Measurements from ENCODE around the gene TRAPPC3L. TPM values are rescaled to one million over a fixed set of nuclear protein-coding genes. Genes with fewer than 3 reads are reported as not detected.
A peak's percentile ranks its signal among the peaks of the same experiment; 100 is the strongest.

TRAPPC3L gene
- total RNA-seq, 1 donor from 2014 or later = not detected

DNA sequence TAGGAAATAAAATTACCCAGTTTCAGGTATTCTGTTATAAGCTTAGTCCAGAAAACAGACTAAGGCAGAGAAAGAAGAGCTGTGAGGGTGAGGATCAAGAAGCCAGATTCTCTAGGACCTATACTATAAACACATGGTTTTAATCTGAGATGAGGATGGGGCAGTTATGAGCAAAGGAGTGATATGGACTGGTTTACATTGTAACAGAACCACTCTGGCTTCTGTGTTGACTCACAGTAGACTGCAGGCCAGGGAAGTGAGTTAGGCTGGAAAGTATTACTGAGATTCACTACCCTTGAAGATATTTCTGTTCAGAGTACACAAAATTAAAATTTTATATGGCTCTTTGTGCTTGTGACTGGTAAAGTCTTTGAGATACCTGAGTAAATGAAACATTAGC lies 22.6 kb upstream of the TRAPPC3L start:
- no peaks in the 10 kb centered on the region for H3K9me3 ChIP-seq (ENCODE audit: low read depth)
- H3F3A ChIP-seq (ENCODE audit: low read depth) = peaks cover 16% of the 10 kb centered on the region
- H3K4me1 ChIP-seq = peaks cover 13% of the 10 kb centered on the region
- H4K20me1 ChIP-seq (ENCODE audit: low read depth) = no peaks in the 10 kb centered on the region
- H3K4me3 ChIP-seq = no peak overlapping the region
- no peaks in the 10 kb centered on the region for H3K36me3 Mint-ChIP-seq
- H3K4me3 Mint-ChIP-seq = no peak overlapping the region
- H3K27me3 ChIP-seq = peaks cover 5% of the 10 kb centered on the region
- H3K9ac ChIP-seq = no peak overlapping the region
- H3K9me3 Mint-ChIP-seq = no peaks in the 10 kb centered on the region
- H3K27me3 Mint-ChIP-seq (ENCODE audit: insufficient read depth, low read depth) = peaks cover 5% of the 10 kb centered on the region
- no peak overlapping the region for H3K27ac Mint-ChIP-seq
- DNase-seq (ENCODE audit: low spot score) = no peak
- no peak overlapping the region for H3K4me2 ChIP-seq
- TF ChIP-seq EZH2 (IDR thresholded peaks at IDR 0.05) (no peak), EZH2phosphoT487 (IDR thresholded peaks at IDR 0.05) (no peak)
- TF ChIP-seq, protein P1, sequence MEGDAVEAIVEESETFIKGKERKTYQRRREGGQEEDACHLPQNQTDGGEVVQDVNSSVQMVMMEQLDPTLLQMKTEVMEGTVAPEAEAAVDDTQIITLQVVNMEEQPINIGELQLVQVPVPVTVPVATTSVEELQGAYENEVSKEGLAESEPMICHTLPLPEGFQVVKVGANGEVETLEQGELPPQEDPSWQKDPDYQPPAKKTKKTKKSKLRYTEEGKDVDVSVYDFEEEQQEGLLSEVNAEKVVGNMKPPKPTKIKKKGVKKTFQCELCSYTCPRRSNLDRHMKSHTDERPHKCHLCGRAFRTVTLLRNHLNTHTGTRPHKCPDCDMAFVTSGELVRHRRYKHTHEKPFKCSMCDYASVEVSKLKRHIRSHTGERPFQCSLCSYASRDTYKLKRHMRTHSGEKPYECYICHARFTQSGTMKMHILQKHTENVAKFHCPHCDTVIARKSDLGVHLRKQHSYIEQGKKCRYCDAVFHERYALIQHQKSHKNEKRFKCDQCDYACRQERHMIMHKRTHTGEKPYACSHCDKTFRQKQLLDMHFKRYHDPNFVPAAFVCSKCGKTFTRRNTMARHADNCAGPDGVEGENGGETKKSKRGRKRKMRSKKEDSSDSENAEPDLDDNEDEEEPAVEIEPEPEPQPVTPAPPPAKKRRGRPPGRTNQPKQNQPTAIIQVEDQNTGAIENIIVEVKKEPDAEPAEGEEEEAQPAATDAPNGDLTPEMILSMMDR (IDR thresholded peaks at IDR 0.05) = no peak
- no peak overlapping the region for H2AFZ ChIP-seq (replicated peaks)
- H3K27ac ChIP-seq = no peak overlapping the region
- H3K36me3 ChIP-seq = no peaks in the 10 kb centered on the region
- peaks cover 25% of the 10 kb centered on the region for H3K79me2 ChIP-seq (ENCODE audit: low read depth)
- peaks cover 19% of the 10 kb centered on the region for H3K4me1 Mint-ChIP-seq

DNA sequence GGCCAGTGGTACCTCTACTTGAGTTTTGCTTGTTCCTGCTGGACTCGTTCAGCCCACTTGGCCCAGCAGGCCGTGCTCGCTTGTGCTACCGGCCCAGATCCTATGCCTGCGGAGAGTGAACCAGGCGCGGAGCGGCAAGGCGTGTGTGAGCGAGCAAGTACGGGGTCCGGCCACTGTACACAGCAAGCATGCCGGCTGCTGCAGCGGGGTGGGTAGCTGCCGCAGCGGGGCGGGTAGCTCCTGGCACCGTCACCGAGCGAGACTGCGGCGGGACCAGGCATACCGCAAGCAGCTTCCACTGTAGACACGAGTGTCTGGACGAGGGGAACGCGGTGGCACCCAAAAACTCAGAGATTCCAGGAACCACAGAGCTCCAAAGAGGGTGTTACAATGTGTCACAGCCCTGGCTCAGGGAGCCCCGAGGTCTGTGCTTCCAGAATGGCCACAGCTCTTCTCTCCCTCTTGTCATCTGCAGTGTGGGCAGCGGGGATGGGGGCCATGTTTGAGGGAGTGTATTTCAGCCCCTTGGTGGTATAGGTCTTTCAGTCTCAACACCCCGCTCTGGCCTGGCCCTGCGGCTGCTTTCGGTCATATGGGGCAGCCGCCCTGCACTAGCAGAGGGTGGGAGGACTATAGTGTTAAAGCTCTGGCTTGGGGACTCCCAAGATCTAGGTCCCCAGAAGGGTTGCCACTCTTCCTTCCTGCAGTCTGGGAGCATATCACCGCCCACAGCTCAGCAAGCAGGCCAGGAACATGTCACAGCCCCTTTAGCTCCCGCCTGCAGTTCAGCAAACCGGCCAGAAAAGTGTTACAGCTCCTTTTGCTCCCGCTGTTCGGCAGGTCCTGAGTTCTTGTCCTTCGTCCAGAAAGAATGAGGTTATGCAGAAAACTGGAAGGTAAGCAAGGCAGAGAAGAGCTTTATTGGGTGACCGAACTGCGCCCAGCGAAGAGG lies 19.7 kb upstream of the TRAPPC3L start:
- H3K27ac ChIP-seq = no peak overlapping the region
- H4K20me1 ChIP-seq (ENCODE audit: low read depth) = no peaks in the 10 kb centered on the region
- H3K79me2 ChIP-seq (ENCODE audit: low read depth) = peaks cover 4% of the 10 kb centered on the region
- Mint-ChIP-seq H3K4me3 (no peak overlapping the region), H3K9me3 (no peaks in the 10 kb centered on the region), H3K27me3 (ENCODE audit: insufficient read depth, low read depth) (peaks cover 5% of the 10 kb centered on the region), H3K4me1 (peaks cover 6% of the 10 kb centered on the region), H3K36me3 (no peaks in the 10 kb centered on the region), H3K27ac (no peak overlapping the region)
- no peak overlapping the region for H3K9ac ChIP-seq
- H3K27me3 ChIP-seq = peaks cover 5% of the 10 kb centered on the region
- no peak for TF ChIP-seq EZH2 (IDR thresholded peaks at IDR 0.05)
- TF ChIP-seq, protein P1 (IDR thresholded peaks at IDR 0.05) = no peak
- TF ChIP-seq EZH2phosphoT487 (IDR thresholded peaks at IDR 0.05) = no peak
- peaks cover under 1% of the 10 kb centered on the region for H3F3A ChIP-seq (ENCODE audit: low read depth)
- no peak overlapping the region for H3K4me3 ChIP-seq
- H3K4me1 ChIP-seq = peaks cover 2% of the 10 kb centered on the region
- H3K36me3 ChIP-seq = no peaks in the 10 kb centered on the region
- H3K4me2 ChIP-seq = no peak overlapping the region
- no peak overlapping the region for H2AFZ ChIP-seq (replicated peaks)
- no peaks in the 10 kb centered on the region for H3K9me3 ChIP-seq (ENCODE audit: low read depth)
- no peak for DNase-seq (ENCODE audit: low spot score)

DNA sequence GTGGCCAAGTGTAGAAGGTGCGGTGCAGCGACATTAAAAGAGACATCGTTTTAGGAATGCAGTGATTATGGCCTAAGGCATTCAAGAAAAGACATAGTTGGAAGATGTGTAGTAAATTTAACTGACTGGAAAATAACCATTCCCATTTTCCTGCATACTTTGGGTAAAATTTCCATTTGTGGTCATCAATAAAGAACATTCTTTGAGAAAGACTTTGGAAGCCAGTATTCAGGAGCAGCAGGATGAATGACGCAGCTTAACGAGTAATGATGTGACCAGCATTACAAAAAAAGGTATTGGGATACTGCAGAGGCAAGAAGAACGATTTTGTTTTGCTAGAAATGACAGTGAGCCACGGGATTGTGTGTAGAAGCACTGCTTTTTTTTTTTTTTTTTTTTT lies 18.8 kb upstream of the TRAPPC3L start:
- Mint-ChIP-seq H3K4me1 (peaks cover 2% of the 10 kb centered on the region), H3K36me3 (no peaks in the 10 kb centered on the region), H3K4me3 (no peak overlapping the region), H3K27ac (no peak overlapping the region), H3K9me3 (no peaks in the 10 kb centered on the region), H3K27me3 (ENCODE audit: insufficient read depth, low read depth) (peaks cover 5% of the 10 kb centered on the region)
- no peaks in the 10 kb centered on the region for H3F3A ChIP-seq (ENCODE audit: low read depth)
- H3K79me2 ChIP-seq (ENCODE audit: low read depth) = no peaks in the 10 kb centered on the region
- no peak for TF ChIP-seq EZH2phosphoT487 (IDR thresholded peaks at IDR 0.05)
- TF ChIP-seq EZH2 (IDR thresholded peaks at IDR 0.05) = no peak
- no peaks in the 10 kb centered on the region for H3K9me3 ChIP-seq (ENCODE audit: low read depth)
- no peak overlapping the region for H3K9ac ChIP-seq
- H2AFZ ChIP-seq (replicated peaks) = peak overlapping the region; percentile 2
- no peak overlapping the region for H3K27ac ChIP-seq
- no peak for DNase-seq (ENCODE audit: low spot score)
- H3K4me2 ChIP-seq = no peak overlapping the region
- no peaks in the 10 kb centered on the region for H3K36me3 ChIP-seq
- no peaks in the 10 kb centered on the region for H4K20me1 ChIP-seq (ENCODE audit: low read depth)
- H3K4me3 ChIP-seq = no peak overlapping the region
- peaks cover 5% of the 10 kb centered on the region for H3K27me3 ChIP-seq
- H3K4me1 ChIP-seq = no peaks in the 10 kb centered on the region

DNA sequence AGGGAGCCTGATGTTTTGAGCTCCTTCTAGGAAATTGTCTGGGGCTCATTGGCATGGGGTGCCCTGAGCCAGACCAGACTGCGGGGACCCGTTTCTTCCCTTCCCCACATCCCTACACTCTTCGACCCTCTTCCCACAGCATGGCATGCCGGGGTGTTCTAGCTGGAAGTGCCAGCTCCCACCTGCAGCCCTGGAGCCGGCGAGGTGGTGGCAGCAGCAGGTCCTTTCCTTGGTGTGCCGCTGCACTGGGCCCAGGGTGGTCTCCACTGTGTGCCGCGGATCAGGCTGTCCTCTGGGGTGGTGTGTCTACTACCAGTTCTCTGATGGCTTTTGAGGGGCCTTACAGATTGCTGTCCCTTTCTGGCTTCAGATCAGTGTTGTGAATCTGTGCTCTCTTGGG lies 18.3 kb upstream of the TRAPPC3L start:
- no peaks in the 10 kb centered on the region for H3F3A ChIP-seq (ENCODE audit: low read depth)
- H2AFZ ChIP-seq (replicated peaks) = peak overlapping the region; percentile 2
- no peak overlapping the region for H3K4me3 Mint-ChIP-seq
- no peaks in the 10 kb centered on the region for H4K20me1 ChIP-seq (ENCODE audit: low read depth)
- H3K4me1 Mint-ChIP-seq = peaks cover 2% of the 10 kb centered on the region
- no peaks in the 10 kb centered on the region for H3K9me3 Mint-ChIP-seq
- no peak for TF ChIP-seq EZH2phosphoT487 (IDR thresholded peaks at IDR 0.05)
- TF ChIP-seq EZH2 (IDR thresholded peaks at IDR 0.05) = no peak
- TF ChIP-seq, protein P1 (IDR thresholded peaks at IDR 0.05) = no peak
- H3K36me3 ChIP-seq = no peaks in the 10 kb centered on the region
- H3K27me3 ChIP-seq = peaks cover 5% of the 10 kb centered on the region
- no peaks in the 10 kb centered on the region for H3K36me3 Mint-ChIP-seq
- H3K9ac ChIP-seq = no peak overlapping the region
- no peak overlapping the region for H3K27ac Mint-ChIP-seq
- peaks cover 5% of the 10 kb centered on the region for H3K27me3 Mint-ChIP-seq (ENCODE audit: insufficient read depth, low read depth)
- H3K4me2 ChIP-seq = no peak overlapping the region
- no peaks in the 10 kb centered on the region for H3K9me3 ChIP-seq (ENCODE audit: low read depth)
- no peaks in the 10 kb centered on the region for H3K4me1 ChIP-seq
- DNase-seq (ENCODE audit: low spot score) = no peak
- no peak overlapping the region for H3K4me3 ChIP-seq
- H3K27ac ChIP-seq = no peak overlapping the region
- H3K79me2 ChIP-seq (ENCODE audit: low read depth) = no peaks in the 10 kb centered on the region

Measured in neural progenitor cell (in vitro differentiated cells).